Cortex of kidney (tissue), 1 donor: ENCODE data around the gene MRTFA.

ENCODE experiments used
- DNase-seq: peaks from one replicate; lab custom pipeline; 2025; lab: John Stamatoyannopoulos, UW

MRTFA gene

DNA sequence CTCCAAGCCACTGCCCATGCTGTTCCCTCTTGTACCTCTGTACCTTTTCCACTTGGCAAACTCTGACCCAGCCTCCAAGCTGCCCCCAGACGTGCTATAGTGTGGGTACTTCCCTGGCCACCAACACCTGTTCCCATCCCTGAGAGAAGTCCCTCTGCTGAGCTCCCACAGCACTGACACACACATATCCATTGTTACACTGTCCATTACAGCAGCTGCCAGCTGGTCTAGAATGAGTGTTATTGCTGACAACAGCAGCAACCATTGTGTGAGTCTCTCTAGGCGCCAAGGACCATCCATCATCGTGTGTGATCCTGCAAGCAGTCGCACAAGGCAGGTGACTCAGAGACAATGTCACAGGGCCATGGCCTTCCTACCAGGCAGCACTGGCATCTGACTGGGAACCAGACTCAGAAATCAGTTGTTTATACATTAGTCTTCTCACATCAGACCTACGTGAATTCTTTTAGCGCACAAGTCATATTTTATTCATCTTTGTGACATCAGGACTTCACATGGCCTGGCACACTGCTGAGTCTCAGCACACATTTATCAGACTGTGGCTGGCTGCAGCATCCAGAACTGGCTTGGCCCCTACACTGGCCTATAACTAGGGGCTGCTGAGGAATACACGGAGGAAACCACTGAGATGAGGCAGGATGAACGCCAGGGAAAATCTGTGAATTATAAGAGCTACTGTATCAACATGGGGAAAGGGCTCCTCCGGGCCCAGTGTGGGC is 209.8 kb downstream of the MRTFA start:
- DNase-seq: no peak

DNA sequence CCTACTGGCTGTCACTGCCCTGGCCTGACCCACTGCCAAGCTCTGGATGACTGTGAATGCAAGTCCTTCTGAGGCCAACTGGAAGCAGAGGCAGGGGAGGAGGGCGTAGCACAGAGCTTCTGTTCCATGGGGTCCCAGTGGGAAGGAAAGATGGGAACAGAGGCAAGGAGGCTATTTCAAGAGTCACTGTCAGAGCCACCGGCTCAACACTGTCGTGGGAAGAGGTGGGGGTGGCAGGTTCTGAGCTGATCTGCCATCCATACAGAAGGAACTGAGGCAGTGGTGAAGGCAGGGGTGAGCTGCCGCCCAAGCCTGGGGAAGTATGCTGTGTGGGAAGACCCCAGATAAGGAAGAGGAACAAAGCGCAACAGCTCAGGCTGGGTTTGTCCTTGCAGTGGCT is 211.4 kb downstream of the MRTFA start:
- DNase-seq: no peak

DNA sequence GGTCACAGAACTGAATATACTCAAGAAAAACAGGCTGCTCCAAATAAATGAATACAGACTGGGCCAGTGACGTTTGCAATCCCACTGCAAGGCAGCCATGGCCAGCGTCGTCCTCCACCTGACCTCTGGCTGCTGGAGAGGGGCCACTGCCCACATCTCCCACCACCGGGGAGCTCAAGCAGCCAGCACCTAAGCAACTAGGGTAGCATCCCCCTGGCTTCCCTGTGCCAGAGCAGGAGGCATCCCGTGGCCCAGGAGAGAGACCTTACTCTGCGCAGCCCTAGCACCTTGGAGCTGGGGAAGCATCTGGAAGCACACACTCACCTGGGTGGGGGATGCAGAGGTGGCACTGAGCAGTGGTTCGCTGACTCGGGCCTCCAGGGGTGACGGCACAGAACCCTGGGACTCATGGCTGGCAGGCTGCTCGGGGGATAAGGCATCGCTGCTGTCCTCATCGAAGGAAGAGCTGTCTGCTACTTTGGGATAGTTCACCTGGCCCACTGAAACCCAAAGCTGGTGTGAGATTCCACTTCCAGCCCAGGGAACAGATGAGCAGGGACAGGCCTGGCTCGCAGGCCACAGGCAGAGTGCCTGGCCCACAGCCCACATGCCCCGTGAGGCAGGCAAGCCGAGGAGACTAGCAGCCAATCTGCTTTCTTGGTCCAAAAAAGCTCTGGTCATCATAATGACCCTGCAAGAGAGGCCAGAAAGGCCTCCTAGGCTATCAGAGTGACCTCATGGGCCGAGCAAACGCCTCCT is 212.5 kb downstream of the MRTFA start:
- no peak for DNase-seq

DNA sequence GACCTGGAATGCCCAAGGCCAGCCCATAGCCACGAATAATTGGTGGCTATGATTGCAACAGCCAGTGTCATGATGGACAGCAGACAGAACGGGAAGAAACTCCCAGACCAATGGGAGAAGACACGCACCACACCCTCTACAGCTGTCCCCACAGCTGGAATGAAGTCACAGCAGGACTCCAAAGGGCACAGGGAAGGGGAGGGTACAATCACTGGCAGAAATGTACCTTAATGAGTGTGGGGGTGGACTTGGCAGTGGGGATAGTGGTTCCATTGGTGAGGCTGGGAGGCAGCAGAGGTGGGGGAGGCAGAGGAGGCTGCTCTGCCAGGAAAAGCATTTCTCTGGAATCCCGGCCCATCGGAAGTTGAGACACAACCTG is 213.2 kb downstream of the MRTFA start:
- no peak for DNase-seq

DNA sequence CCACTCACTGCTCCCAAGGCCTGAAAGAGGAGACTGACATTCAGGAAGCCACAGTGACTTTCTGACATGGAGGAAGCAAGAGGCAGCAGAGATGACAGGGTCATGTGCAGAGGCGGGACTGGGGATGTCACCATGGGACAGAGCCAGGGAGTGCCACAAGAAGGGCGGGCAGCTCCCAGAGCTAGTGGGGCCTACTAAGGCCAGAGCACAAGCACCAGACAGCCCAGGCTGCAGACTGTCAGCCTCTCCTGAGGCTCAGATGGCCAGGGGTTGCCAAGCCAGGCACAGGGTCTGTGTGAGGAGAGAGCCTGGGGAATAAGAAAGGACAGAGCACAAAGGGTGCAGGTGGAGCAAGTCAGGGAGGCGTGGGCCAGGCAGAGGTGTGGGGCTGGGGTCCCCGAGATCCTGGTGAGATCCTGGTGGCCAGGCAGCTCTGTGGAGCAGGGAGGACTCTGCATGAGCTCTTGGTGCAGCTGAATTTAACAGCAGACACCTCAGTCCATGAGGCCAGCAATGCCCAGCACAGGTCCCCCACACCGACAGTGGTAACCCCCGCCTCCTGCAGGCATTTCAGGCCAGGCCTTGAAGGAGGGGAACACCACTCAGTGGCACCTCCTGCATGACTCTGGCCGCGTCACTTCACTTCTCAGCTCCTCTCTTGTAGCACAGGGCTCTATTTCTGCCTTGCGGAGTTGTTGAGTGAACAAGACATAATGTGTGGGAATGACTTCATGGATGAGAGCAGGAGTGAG is 213.8 kb downstream of the MRTFA start:
- no peak for DNase-seq

DNA sequence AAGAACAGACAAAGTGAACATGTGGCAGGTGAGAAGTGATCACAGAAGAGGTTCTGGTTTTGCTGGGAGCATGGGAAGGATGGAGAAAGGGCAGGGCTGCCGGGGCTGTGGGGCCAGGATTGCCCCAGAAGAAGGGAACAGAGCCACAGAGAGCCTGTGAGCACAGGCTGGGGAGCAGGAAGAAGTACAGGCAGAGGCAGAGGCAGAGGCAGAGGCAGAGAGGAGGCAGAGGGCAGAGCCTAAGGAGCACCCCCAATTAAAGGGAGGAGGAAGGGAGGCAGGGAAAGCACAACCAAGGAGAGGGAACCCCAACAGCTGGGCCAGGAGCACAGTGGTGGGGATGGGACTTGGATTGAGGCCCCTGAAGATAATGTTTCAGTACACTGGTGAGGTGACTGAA is 214.6 kb downstream of the MRTFA start:
- DNase-seq: no peak

DNA sequence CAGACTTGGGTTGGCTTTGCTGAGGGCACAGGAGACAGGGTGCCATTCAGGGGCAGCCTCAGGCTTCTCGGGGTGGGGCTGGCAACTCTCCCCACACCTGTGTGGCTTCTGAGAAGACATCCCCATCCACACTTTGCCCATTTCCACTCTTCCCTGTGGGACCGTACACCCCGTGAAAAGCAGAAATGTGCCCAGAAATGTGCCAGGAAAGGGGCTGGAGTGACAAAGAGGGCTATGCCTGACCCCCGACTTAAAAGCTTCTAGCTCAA is 215.5 kb downstream of the MRTFA start:
- no peak for DNase-seq

DNA sequence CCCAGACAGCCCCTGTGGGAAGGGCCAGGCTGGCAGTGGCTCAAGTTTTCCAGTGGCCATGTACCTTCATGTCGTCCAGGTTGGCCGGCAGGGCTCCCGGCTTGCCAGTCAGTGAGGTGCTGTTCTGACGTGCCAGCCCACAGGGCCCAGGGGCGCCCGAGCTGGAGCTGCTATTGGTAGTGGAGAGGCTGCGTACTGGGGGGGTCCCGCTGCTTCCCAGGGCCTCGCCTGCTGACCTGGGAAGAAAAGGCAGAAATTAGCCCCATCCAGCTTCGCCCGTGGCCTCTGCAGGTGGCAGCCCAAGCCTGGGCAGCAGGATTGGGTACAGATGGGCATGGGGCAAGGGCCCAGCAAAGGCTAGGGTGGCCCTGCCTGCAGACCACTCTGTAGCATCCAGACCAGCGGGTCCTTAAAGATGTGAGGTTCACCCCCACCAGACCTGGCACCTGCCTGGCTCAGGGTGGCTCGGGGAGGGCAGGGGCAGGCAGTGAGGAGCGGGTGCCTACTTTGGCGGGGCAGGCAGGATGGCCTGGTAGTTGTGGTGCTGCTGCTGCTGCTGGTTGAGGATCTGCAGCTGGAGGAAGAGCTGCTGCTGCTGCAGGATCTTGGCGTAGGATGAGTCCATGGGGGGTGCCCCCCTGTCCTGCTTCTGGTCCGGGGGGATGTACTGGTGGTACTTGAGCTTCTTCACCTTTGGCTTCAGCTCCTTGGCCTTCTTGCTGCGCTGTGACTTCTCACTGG is 216.0 kb downstream of the MRTFA start:
- DNase-seq: no peak

DNA sequence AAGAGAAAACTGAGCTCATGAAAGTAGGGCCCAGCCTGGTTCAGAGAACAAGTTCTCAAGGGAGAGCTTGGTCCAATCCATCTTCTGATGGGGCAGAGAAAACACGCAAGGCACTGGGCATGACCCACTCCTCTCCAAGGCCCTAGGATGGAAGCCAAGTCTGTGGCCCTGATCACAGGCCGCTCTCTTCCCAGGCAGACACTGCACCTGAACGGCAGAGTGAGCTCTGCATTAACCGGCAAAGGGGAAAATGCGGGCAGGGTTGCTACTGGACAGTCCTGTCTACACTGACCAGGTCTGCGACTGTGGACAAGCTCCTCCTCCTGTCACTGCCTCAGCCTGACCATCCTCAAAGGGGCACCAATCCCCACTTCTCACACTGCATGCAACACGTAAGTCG is 216.8 kb downstream of the MRTFA start:
- no peak for DNase-seq

DNA sequence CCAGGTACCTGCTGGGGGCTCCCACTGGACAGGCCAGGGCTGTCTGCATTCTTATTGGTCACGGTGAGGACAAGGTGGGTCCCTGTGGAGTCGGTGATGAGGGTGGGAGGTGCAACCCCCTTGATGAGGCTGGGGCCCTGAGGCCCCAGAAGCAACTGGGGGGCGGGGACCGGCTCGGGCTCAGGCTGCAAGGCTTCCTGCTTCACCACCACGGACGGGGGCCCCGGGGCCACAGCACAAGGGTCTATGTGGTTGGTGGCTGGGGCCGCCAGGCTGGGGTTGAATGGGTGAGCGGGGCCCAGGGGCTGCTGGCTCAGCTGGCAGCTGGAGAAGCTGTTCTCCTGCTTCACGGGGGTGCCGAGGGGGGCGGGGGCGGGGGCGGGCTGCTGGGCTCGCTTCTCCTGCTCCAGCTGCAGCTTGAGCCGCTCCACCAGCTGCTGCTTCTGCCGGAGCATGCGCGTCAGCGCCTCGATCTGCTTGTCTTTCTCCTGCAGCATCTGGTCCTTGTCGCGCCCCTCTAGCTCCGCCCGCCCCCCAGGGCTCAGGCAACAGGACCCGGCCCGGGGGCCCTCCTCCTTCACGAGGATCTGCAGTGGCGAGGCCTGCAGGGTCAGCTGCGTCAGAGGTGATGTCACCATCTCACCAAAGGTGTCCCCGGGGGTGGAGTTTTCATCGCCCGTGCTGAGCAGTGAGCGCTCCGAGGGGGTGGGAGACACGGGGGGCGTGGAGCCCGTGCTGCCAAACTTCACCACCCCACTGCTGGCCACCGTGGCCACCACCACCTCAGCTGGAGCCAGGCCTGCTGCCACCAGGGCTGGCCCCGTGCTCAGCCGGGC is 217.9 kb downstream of the MRTFA start:
- DNase-seq: no peak

DNA sequence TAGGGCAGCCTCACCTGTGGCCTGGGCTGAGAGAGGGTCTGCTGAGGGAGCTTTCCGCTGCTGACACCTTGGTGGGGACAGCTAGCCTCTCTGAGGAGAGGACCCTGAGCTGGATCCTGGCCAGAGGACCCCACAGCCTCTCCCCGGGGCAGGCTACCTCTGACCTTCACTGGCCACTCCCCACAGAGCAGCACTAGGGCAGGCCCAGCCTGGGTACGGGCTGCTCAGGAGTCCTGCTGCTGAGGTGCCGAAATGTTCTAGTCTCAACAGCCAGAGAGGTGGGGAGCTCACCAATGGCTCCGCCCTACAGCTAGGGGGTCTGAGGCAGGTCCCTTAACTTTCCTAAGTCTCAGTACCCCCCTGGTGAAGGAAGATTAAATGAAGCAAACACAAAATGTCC is 218.6 kb downstream of the MRTFA start:
- DNase-seq: no peak

DNA sequence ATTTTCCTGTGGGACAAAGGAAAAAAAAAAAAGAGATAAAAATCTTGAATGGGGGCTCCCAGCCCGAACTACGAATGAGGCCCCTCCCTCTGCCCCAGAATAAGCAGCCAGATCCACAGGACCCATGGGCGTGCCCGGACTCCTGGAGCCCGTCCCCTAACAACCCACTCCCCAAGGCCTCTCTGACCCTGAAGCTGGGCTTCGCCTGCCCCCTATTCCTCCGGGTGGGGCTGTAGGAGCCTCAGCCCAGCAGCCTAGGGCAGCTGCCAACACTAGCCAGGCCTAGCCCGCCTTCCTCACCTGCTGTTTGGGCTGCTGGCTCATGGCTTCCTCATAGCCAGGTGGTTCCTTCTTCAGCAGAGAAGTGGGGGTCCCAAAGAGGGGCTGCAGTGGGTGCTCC is 219.5 kb downstream of the MRTFA start:
- no peak for DNase-seq

DNA sequence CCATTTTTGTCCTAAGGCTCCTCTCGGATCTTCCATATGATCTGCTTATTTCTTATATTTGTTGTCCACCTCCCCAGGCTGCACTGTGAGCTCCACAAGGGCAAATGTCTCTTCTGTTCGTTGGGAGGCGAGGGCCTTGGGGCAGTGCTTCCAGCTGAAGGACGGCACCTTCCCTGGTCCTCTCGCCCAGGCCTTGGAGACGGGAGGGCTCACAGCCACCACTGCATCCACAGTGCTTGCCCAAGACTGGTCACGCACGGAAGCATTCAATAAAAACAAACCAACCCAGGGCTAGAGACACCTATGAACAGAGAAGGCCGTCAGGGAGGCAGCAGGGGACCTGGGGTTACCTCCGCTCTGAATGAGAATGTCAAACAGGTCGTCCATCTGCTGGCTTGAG is 219.9 kb downstream of the MRTFA start:
- DNase-seq: no peak

DNA sequence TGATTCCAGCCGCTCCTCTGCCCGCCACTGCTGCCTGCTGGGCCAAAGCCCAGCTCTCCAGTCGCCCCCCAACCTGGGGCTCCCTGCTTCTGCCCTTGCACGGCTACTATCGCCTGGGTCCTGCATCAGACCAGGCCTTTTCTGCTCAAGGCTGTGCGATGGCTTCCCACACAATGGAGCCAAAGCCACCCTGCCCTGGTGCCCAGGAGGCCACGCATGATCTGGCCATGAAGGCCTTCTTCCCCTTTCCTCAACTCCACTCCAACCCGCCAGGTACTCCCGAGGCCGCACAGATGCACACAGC is 220.3 kb downstream of the MRTFA start:
- DNase-seq: no peak

DNA sequence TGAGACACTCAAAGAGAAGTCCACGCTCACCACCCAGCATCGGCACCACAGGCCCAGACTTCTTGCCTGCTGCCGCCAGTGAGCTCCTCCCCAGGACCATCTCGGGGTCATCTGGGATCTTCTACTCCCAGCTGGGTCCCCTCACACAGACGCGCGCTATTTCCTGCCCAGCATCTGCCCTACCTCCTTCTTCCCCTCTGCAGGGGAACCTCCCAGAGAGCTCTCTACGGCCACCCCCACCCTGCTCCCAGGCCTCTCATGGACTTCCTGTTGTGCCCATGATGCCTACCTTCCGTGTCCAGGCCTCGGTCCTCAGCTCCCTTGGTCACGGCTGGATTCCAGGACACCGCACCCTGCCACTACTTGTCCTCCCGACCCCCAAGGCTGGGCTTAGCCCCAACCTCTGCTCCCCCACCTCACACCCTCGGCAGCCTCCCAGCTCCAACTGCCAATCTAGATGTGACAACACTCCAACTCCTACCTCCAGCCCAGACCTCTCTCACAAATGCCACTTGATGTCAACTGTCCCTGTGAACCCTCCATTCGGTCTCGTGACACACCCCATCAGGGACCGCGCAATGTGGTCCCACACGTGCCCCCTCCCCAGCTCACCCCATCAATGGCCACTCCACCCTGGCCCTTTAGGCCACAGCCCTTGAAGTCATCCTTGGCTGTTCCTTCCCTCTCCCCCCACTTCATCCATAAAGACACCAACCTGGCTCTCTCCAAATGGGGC is 220.8 kb downstream of the MRTFA start:
- no peak for DNase-seq

DNA sequence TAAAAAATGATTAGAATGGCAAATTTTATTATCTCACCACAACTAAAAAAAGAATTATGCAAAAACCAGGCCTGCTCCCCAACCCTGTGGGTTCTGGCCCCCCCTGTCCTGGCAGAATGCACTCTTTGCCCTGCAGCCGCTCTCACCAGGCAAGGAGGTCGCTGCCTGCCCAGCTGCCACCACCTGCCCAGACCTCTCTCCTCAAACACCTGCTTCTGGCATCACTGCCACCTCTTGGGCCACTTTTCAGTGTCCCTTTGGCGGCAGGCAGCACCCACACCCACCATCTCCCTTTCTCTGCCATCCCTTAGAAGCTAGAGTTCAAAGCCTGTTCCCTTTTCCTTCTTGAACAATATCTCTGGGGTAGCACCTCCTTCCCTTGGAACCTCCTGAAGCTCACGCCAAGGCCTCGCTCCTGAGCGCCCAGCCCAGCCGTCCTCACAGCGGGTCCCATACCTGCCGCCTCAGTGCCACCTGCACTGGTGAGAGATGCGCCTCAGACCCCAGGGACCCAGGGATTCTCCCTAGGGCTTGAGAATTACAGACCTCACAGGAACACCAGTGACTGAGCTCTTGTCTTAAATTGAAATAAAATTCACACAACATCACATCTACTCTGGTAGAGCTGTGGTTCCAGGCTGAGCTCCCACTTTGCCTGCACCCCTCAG is 221.5 kb downstream of the MRTFA start:
- no peak for DNase-seq

DNA sequence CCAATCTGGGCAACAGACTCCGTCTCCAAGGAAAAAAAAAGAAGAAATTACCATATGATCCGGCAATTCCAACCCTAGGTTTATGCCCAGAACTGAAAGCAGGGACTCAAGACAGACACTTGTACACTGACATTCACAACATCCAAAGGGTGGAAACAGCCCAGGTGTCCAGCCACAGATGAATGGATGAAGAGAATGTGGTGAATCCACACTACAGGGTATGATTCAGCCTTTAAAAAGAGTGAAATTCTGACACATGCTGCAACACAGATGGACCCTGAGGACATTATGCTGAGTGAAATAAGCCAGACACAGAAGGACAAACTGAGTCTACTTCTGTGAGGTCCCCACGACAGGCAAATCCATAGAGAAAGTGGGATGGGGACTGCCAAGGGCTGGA is 222.2 kb downstream of the MRTFA start:
- no peak for DNase-seq

DNA sequence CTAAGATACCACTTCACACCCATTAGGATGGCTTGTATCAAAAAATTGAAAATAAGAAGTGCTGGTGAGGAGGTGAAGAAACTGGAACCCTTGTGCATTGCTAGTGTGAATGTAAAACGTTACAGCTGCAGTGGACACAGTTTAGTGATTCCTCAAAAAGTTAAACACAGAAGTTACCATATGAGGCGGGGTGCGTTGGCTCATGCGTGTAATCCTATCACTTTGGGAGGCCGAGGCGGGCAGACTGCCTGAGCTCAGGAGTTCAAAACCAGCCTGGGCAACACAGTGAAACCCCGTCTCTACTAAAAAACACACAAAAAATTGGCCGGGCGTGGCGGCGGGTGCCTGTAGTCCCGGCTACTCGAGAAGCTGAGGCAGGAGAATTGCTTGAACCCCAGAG is 222.6 kb downstream of the MRTFA start:
- DNase-seq: no peak

DNA sequence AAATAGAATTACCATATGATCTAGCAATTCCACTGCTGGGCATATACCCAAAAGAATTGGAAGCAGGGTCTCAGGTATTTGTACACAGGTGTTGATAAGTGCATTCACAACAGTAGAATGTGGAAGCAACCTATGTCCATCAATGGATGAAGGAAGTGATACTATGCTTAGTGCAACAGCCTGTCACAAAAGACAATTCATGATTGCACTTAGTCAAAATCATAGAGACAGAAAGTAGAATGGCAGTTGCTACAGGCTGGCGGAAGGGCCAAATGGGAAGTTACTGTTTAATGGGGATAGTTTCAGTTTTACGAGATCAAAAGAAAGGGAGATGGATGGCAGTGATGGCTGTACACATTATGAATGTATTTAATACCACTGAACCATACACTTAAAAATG is 224.1 kb downstream of the MRTFA start:
- DNase-seq: no peak

DNA sequence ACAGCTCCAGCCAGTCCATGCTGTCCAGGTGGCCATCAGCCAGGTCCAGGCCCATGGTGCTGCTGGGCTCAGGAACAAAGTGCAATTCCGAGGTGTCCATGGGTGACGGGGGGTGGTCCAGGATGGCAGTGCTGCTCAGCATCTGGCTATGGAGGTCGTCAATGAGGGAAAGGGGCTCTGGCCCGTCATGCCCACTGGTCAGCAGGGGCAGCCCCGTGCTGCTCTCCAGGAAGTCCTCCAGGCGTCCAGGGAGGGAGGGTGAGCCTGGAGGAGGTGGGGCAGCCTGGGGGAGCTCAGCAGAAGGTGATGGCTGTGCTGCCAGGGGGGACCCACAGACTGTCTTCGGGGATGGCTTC is 225.0 kb downstream of the MRTFA start:
- DNase-seq: no peak
